GM12878 (cell line): Measurements from ENCODE around the gene GRK6. TPM values are rescaled to one million over a fixed set of nuclear protein-coding genes. Genes with fewer than 3 reads are reported as not detected.

Source experiments
- ATAC-seq: fragments of 200-7000 bp; cut with Tn5 transposase; 3 replicates; pipeline ENCODE4 v1.9.1; 2020; ENCODE audit warnings: mild to moderate bottlenecking, moderate library complexity
- BruUV-seq: library from RNA; stranded (reverse); fragments of 400-500 nt; replicated peaks from 2 replicates; lab custom pipeline; 2021; lab: Mats Ljungman, UMichigan
- CTCF ChIA-PET: fragments of 300-600 bp; sonication (Branson Sonifier 250); formaldehyde crosslinking; extraction: SDS; loops from one replicate; lab custom pipeline; 2021; ENCODE audit warnings: inconsistent platforms; lab: Yijun Ruan, JAX
- POLR2A ChIA-PET: fragments of 350-600 bp; formaldehyde crosslinking; extraction: SDS; loops from one replicate; lab custom pipeline; 2021; ENCODE audit warnings: inconsistent platforms; lab: Charles Lee
- RAD21 ChIA-PET: fragments of 300-600 bp; sonication (Branson Sonifier 250); formaldehyde crosslinking; loops from one replicate; lab custom pipeline; 2023; ENCODE audit warnings: antibody characterized with exemption; ENCODE audit not compliant: unreplicated experiment; lab: Charles Lee
- SMC1A ChIA-PET: fragments of 300-600 bp; sonication (Branson Sonifier 250); formaldehyde crosslinking; loops from one replicate; lab custom pipeline; 2023; ENCODE audit not compliant: unreplicated experiment, uncharacterized antibody; lab: Charles Lee
- DNase-seq: peaks from one replicate; pipeline ENCODE4 v3.0.0-alpha.2; 2011; ENCODE audit warnings: low read depth, low spot score
- FAIRE-seq: peaks from 3 replicates; lab custom pipeline; 2011; peaks lifted over from hg19 to GRCh38; lab: Jason Lieb, UNC
- H2AFZ ChIP-seq: 2 replicates; pipeline ENCODE4 v1.6.0; 2011; ENCODE audit warnings: low read depth, low read length, control low read depth; ENCODE audit not compliant: control insufficient read depth
- H3K27ac ChIP-seq: 2 replicates; pipeline ENCODE4 v1.5.1; 2011; ENCODE audit warnings: control low read depth; ENCODE audit not compliant: control insufficient read depth, insufficient read depth
- H3K27me3 ChIP-seq, 2 experiments: replicated peaks in 1 of 2; 2 replicates each; pipeline versions ENCODE4 v1.6.0 to v1.6.1; 2011; ENCODE audit warnings: low read length in 1 of 2; ENCODE audit not compliant: control insufficient read depth in 2 of 2, insufficient read depth in 2 of 2
- H3K36me3 ChIP-seq, 2 experiments: 2 replicates each; pipeline ENCODE4 v1.5.1; 2011; ENCODE audit warnings: low read length in 1 of 2; ENCODE audit not compliant: control insufficient read depth in 2 of 2, insufficient read depth in 2 of 2
- H3K4me1 ChIP-seq: 2 replicates; pipeline ENCODE4 v1.6.1; 2011; ENCODE audit warnings: mild to moderate bottlenecking, low read length, moderate library complexity, mixed read lengths; ENCODE audit not compliant: control insufficient read depth, insufficient read depth
- H3K4me2 ChIP-seq: 2 replicates; pipeline ENCODE4 v1.6.0; 2011; ENCODE audit warnings: control low read depth; ENCODE audit not compliant: control insufficient read depth, insufficient read depth
- H3K4me3 ChIP-seq: fragments of 200-600 bp; sonication (generic); 2 replicates; pipeline ENCODE4 v1.5.1; 2016
- H3K79me2 ChIP-seq: 2 replicates; pipeline ENCODE4 v1.6.0; 2011; ENCODE audit warnings: low read length; ENCODE audit not compliant: control insufficient read depth, insufficient read depth
- H3K9ac ChIP-seq: 2 replicates; pipeline ENCODE4 v1.8.0; 2011; ENCODE audit warnings: low read length, control low read depth, mixed read lengths; ENCODE audit not compliant: control insufficient read depth, insufficient read depth
- H3K9me3 ChIP-seq: replicated peaks from 3 replicates; pipeline ENCODE4 v1.5.1; 2011; ENCODE audit warnings: mild to moderate bottlenecking, low read length; ENCODE audit not compliant: control insufficient read depth, insufficient read depth
- H4K20me1 ChIP-seq: 2 replicates; pipeline ENCODE4 v1.6.0; 2011; ENCODE audit not compliant: control insufficient read depth, insufficient read depth
- KDM1A ChIP-seq: fragments of 200-600 bp; sonication (generic); IDR thresholded peaks from 2 replicates; pipeline ENCODE4 v1.6.1; 2016; ENCODE audit warnings: borderline replicate concordance
- RAD21 ChIP-seq: IDR thresholded peaks from 2 replicates; pipeline ENCODE4 v1.6.1; 2011; ENCODE audit warnings: mild to moderate bottlenecking, low read depth, low read length, moderate library complexity; ENCODE audit not compliant: insufficient read depth
- TARDBP ChIP-seq: IDR thresholded peaks from 2 replicates; pipeline ENCODE4 v1.6.1; 2016; ENCODE audit warnings: borderline replicate concordance
- YBX1 ChIP-seq: fragments of 450-650 bp; IDR thresholded peaks from 2 replicates; pipeline ENCODE4 v1.6.1; 2016; ENCODE audit warnings: antibody characterized with exemption
- WGBS: methylation state at CpG from one replicate; pipeline ENCODE4 v1.1.6; 2016; ENCODE audit warnings: low lambda C conversion rate; ENCODE audit not compliant: insufficient replicate concordance, insufficient coverage; ENCODE audit errors: missing lambda C conversion rate; 5-methylcytosine and 5-hydroxymethylcytosine counted together
- in situ Hi-C: fragments of 300-500 bp; cut with MboI; formaldehyde crosslinking; loops from 9 replicates; pipeline ENCODE4 v1.14.3; 2018; ENCODE audit warnings: mixed read lengths
- intact Hi-C: fragments of 100-400 bp; cut with micrococcal nuclease; formaldehyde crosslinking; loops from one replicate; pipeline ENCODE4 v1.14.2; 2022; ENCODE audit not compliant: unreplicated experiment
- polyA plus RNA-seq, 11 experiments: library from polyadenylated mRNA; depleted of rRNA in 4 of 11; unstranded in 6 of 11; stranded (reverse) in 5 of 11; fragments of >200 nt; fragmentation: Nextera tagmentation in 4 of 11; fragmentation: Illumina TruSeq in 1 of 11; extraction: Ambion mirVana in 4 of 11; extraction: Trizol in 1 of 11; gene quantifications; 1 replicate in 1 of 11; 2 replicates in 10 of 11; pipeline versions ENCODE4 v1.2.1 to v1.2.3, GENCODE V29; 2011 to 2016; ENCODE audit warnings: inconsistent platforms in 2 of 11, missing spikeins in 2 of 11, low read depth in 1 of 11
- total RNA-seq, 4 experiments: library from RNA; depleted of rRNA in 3 of 4; stranded (reverse); fragments of >200 nt in 3 of 4; fragmentation: Illumina TruSeq in 1 of 4; extraction: Trizol in 1 of 4; gene quantifications; 2 replicates each; pipeline versions ENCODE4 v1.2.1 to v1.2.3, GENCODE V29; 2013 to 2021
- TF ChIP-seq, protein P1 (sequence below): fragments of 450-650 bp; conservative IDR thresholded peaks from 2 replicates; pipeline ENCODE4 v1.6.1; 2017; ENCODE audit warnings: mild to moderate bottlenecking, moderate library complexity

GRK6 gene
- total and polyA plus RNA-seq, 10 of the 15 experiments (the other 5 are each of a cell fraction or from before 2014, with no cell fraction given), result 0.79 to 124 (median 41.6) TPM

DNA sequence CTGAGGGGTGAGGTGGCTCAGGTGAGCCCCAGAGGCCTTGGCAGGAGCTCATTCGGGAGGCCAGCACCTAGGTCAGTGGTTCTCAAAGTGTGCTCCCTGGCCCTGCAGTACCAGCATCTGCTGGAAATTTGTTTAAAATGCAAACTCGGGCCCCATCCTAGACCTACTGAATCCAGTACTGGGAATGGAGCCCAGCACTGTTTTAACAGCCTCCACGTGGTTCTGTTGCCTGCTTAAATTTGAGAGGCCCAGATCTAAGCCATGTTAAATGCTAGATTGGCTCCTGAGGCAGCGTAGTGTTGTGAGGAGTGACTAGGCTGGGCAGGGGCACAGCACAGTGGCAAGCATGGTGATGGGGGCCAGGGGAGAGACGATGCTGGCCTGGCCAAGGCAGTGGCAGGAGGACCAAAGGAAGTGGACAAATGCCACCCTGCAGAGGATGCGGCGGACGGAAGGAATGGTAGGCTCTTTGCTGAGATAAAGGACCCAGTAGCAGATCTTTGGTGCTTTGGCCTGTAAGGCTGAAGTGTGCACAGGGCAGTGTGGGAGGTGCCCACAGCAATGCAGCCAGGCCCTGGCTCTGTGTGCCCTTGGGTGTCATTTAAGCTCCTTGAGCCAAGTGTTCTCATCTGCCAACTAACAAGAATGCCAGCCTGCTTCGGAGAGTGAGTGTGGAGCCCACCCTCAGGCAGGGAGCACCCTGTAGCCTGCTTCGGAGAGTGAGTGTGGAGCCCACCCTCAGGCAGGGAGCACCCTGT, 24.4 kb downstream of the GRK6 start:
- peaks cover 23% of the 10 kb centered on the region for H3K4me1 ChIP-seq
- intact Hi-C loops, result no loop called here

More for the DNA sequence above, 24.4 kb downstream of the GRK6 start:
- no peak overlapping the region for H2AFZ ChIP-seq
- no TSS peak for BruUV-seq
- DNase-seq (no peak), ATAC-seq (no peak), FAIRE-seq (no peak)
- no peak overlapping the region for H3K4me2 ChIP-seq
- no peak overlapping the region for H3K9ac ChIP-seq
- ChIA-PET CTCF (interaction anchor here (0.6 to 16.4 kb wide), 5 partner anchors 21 to 60 kb away, joined by 4 to 391 read pairs (median 14); partner anchors contain the start of genes GRK6 and PFN3), SMC1A (interaction anchor here (1.1 to 5.0 kb wide), 3 partner anchors 21 to 25 kb away, joined by 3 to 55 read pairs (median 46); partner anchors contain the start of gene GRK6), RAD21 (interaction anchor here (1.1 to 13.5 kb wide), 4 partner anchors 22 to 60 kb away, joined by 3 to 291 read pairs (median 198); partner anchors contain the start of gene GRK6), POLR2A (interaction anchor here (1.2 to 13.6 kb wide), 3 partner anchors 22 to 46 kb away, joined by 6 to 358 read pairs (median 76); partner anchors contain the start of gene GRK6)
- no peaks in the 10 kb centered on the region for H3K27me3 ChIP-seq
- H3K27ac ChIP-seq, result no peak overlapping the region
- peaks cover 14% of the 10 kb centered on the region for H3K79me2 ChIP-seq
- TF ChIP-seq YBX1, result no peak
- no peak for TF ChIP-seq RAD21
- TF ChIP-seq, protein P1, sequence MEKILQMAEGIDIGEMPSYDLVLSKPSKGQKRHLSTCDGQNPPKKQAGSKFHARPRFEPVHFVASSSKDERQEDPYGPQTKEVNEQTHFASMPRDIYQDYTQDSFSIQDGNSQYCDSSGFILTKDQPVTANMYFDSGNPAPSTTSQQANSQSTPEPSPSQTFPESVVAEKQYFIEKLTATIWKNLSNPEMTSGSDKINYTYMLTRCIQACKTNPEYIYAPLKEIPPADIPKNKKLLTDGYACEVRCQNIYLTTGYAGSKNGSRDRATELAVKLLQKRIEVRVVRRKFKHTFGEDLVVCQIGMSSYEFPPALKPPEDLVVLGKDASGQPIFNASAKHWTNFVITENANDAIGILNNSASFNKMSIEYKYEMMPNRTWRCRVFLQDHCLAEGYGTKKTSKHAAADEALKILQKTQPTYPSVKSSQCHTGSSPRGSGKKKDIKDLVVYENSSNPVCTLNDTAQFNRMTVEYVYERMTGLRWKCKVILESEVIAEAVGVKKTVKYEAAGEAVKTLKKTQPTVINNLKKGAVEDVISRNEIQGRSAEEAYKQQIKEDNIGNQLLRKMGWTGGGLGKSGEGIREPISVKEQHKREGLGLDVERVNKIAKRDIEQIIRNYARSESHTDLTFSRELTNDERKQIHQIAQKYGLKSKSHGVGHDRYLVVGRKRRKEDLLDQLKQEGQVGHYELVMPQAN, result no peak
- TF ChIP-seq TARDBP, result no peak
- no peak for TF ChIP-seq KDM1A
- in situ Hi-C loops, result no loop called here
- H4K20me1 ChIP-seq, result no peaks in the 10 kb centered on the region
- H3K9me3 ChIP-seq, result no peaks in the 10 kb centered on the region
- no peak overlapping the region for H3K4me3 ChIP-seq
- no peaks in the 10 kb centered on the region for H3K36me3 ChIP-seq
- WGBS, result 86% methylated on average over 10 of the region's 10 CpGs
